Stimulated activated CD4-positive, alpha-beta T cell treated with anti-CD3 and anti-CD28 coated beads, TNF-alpha, amount 100 ng/mL, for 1 hour (primary cell): ENCODE results near the gene DCAF8.
"Not testable (repeated sequence)": the region's sequence is repeated elsewhere in the genome, so short reads cannot be mapped to it uniquely, and the experiment has no call there.

Experiments
- DNase-seq, 3 donors: peaks; one replicate each; pipeline ENCODE4 v3.0.0-alpha.2; 2020; ENCODE audit warnings: low read depth in 3 of 3, low spot score in 1 of 3

DCAF8 gene

DNA sequence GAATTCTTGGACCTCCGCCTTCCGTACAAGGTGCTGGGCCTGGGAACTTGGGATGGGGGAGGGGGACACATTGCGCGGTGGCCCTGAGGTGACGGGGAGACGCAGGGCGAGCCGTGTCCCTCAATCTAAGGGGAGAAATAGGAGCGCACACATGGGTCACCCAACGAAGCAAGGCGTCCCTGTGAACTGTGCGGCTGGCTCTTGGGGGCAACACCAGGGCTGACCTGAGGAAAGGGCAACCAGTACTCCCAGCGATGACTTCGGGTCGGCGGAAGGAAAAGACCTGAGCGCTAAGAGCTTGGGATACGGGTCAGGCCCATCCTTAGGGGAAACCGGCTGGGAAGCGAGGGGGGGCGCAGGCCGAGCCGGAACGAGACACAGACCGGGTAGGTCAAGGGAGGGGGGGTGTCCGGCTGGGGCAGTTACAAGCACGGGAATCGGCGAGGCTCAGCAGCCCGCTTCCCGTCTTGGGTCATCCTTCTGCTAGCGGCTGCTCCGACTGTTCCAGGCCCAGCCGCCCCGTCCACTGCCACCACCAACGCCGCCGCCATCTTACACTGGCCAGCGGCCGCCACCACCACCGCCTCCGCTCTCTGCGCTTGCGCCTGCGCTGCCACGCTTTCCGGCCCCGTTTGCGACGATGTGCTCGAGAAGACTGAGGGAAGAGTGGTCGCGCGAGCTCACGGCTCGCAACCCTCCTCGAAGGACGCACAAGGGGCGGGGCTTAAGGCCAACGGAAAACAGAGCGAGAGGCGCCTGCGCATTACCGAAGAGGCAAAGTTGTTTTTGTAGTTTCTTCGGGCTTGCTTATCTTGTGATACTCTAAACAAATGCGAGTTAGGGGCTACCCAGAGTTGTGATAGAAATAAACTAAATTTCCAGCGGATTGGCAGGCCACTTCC, at the start of gene DCAF8:
Gene DCAF8 (minus strand): TSS at position 657 of the 902 bp plus-strand sequence. CDS start 18,541 bp downstream, outside the sequence.
- DNase-seq, result peak; percentile 92 to 95 (median 94)

GRCh38 chr1:160309571-160309970, 47.2 kb upstream of the DCAF8 start:
- no peak for DNase-seq

DNA sequence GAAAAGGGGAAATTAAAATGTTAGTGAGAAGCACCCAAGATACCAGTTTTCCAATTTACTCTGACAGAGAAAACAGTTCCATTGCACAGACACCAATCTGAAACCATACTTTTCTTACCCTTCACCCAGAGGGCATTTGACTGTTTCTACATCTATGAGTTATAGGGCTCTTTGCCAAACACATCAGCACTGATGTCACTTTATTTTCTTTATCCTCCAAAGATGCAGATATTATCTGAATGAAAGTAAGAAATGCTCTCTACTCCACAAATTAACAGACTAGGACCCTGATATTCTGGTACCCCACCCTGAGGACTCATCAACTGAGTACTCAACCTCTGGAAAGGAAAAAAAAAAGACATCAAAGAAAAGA, 46.8 kb upstream of the DCAF8 start:
- DNase-seq, result no peak

- no peak for DNase-seq
Observed at GRCh38 chr1:160308451-160309184, 46.3 kb upstream of the DCAF8 start.

- DNase-seq, result no peak
Observed at GRCh38 chr1:160307118-160307791, 44.9 kb upstream of the DCAF8 start.

- DNase-seq, result no peak
Observed at GRCh38 chr1:160300173-160300572, 37.8 kb upstream of the DCAF8 start.

DNA sequence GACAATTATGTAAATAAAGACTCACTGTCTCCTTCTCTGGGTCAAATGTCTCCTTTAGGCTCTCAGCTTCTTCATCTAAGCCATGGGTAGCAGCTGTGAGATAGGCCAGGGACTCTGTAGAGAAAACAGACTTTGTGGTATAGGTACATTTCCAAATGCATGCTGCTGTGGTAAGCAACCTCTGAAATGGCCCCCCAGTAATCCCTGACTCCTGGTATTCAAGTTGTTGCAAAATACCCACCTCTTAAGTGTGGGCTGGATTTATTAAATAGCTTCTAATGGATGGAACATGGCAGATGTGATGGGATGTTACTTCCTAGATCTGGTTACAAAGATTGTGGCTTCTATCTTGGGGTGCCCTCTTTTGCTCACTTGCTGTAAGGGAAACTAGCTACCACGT, 33.7 kb upstream of the DCAF8 start:
- DNase-seq, result no peak

- DNase-seq, result no peak
Observed at GRCh38 chr1:160293020-160293968, 30.9 kb upstream of the DCAF8 start.

DNA sequence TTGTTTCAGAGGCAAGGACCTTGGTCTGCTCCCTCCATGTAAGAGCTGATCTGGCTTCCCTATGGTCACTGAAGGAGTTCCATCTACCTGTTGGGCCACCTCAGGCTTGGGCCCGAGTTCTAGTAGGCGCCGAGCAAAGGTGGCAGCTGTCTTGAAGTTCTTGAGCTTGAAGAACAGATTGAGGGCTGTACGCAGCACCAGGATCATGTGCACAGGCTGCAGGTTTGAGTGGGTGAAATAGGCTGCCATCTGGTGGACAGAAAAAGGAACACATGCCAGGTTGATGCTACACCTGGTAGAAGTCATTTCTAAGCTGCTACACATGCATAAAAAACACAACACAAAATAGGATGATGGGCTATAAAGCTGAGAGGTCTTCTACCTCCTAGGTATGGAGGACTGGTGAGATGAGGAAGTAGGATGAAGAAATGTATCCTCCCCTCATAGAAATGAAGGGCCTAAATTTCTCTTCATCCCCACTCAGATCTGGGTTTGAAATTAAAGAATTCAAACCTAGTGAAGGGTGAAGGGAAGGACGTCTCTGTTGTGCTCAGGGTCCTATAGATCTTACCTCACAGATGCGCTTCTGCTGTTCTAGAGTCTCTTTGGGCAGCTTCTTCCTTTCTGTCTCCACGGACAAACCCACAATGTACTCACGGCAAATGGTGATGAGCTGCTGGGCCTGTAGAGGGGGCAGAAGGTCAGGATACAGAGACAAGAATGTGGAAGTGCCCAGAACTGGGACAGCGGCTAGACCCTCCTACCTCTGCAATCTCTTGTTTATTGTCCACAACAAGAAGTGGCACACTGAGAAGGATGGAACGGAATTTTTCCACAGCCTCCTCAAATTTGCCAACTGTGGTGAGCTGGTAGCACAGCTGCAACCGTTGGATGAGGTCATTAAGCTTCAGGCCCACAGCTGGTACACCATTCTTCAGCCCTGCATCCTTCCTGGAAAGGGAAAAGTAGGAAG, 29.2 kb upstream of the DCAF8 start:
- peak; percentile 25 to 42 (median 36) for DNase-seq

- DNase-seq, result not testable (repeated sequence)
Observed at GRCh38 chr1:160287769-160288168, 25.4 kb upstream of the DCAF8 start.

GRCh38 chr1:160285506-160285905, 23.2 kb upstream of the DCAF8 start:
- no peak for DNase-seq

DNA sequence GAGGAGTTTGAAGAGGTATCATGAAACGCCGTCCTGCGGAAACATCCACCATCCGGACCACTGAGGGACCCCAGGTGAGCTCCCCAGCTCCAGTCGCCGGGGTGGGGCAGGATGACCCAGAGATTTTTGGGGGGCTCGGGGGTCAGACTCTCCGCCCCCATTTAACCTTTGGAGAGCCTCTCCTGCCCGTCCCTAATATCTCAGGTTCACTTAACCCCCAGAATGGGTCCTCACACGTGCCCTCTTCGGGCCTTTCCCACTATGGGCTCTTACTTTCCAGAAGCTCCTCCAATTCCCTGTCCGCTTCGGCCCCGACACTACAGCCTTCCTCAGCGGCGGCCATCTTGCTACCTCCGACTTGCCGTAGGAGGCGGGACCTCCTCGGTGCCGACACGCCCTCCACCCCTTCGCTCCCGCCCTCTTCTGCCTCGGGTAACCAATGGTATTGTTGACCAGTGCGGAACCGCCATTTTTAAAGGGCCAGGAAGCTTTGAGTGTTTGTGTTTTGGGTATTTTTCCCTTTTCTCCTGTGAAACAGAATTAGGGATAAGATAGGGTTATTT, 22.5 kb upstream of the DCAF8 start, which contains the start of gene PEX19:
Gene PEX19 (minus strand): TSS at position 352 of the 563 bp plus-strand sequence. CDS start 9 bp downstream, at position 343.
- DNase-seq, result peak; percentile 82 to 90 (median 83)

- no peak for DNase-seq
Observed at GRCh38 chr1:160284220-160284781, 22.0 kb upstream of the DCAF8 start.

- no peak for DNase-seq
Observed at GRCh38 chr1:160282807-160283206, 20.5 kb upstream of the DCAF8 start.

GRCh38 chr1:160277987-160278386, 15.6 kb upstream of the DCAF8 start:
- no peak for DNase-seq

DNA sequence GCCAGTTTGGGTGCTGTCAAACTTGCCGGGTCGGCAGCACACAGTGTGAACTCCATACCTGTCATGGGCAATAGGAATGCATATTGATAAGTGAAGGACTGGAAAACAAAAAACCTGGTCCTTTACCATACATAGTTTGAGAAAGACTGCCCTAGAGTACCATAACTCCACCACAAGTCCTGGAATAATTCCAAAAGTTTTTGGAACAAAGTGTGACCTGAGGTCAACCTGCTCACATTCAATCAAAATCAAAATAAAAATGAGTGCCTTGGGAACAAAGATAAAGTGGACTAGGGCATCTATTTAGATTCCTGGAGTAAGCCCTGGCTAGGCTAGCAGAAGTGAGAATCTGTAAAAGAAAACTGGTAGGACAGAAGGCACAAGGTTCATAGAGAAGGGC, 15.0 kb upstream of the DCAF8 start:
- no peak for DNase-seq

DNA sequence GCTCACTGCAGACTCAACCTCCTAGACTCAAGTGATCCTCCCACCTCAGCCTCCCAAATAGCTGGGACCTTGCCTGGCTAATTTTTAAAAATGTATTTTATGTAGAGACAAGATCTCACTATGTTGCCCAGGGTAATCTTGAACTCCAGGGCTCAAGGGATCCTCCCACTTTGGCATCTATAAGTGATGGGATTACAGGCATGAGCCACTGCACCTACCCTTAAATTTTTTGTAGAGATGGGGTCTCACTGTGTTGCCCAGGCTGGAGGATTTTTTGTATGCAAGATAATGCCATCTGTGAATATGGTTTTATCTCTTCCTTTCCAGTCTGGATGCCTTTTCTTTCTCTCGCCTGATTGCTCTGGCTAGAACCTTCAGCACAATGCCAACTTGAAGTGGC, 8.7 kb upstream of the DCAF8 start:
- DNase-seq, result no peak

DNA sequence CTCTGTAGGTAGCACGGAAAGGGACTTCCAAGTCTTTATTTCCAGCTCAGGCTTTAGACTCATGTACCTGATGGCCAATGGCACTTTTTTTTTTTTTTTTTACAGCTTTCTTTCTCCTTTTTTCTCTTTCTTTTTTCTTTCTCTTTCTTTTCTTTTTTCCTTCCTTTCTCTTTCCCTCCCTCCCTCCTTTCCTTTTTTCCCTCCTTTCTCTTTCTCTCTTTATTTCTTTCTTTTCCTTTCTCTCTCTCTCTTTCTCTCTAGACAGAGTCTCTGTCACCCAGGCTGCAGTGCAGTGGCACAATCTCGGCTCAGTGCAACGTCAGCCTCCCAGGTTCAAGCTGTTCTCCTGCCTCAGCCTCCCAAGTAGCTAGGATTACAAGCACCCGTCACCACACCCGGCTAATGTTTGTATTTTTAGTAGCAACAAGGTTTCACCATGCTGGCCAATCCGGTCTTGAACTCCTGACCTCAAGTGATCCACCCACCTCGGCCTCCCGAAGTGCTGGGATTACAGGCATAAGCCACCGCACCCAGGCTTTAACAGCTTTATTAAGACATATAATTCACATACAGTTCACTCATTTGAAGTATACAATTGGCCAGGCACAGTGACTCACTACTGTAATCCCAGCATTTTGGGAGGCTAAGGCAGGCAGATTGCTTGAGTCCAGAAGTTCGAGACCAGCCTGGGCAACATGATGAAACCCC, 5.1 kb upstream of the DCAF8 start:
- no peak for DNase-seq
